Lower leg skin (tissue), 4 donors: ENCODE data around the gene ZCCHC14. TPM values are rescaled to one million over a fixed set of nuclear protein-coding genes. Genes with fewer than 3 reads are reported as not detected.

Experiments
- DNase-seq, 2 donors: peaks; one replicate each; pipeline ENCODE4 v3.0.0-alpha.2; 2019; ENCODE audit warnings: low spot score in 2 of 2
- H3K4me3 ChIP-seq: fragments of 200-600 bp; sonication (generic); 2 replicates; pipeline ENCODE4 v1.5.1; 2017; ENCODE audit warnings: mild to moderate bottlenecking, low read depth; ENCODE audit not compliant: poor library complexity, severe bottlenecking
- CTCF ChIP-seq, 3 donors: fragments of 450-650 bp; IDR thresholded peaks; one replicate each; pipeline ENCODE4 v1.5.1; 2016; ENCODE audit warnings: antibody characterized with exemption in 3 of 3, mild to moderate bottlenecking in 3 of 3, moderate library complexity in 2 of 3
- POLR2A ChIP-seq, 2 donors: fragments of 450-650 bp; IDR thresholded peaks; one replicate each; pipeline ENCODE4 v1.6.1; 2016 to 2017; ENCODE audit warnings: antibody characterized with exemption in 2 of 2, mild to moderate bottlenecking in 1 of 2, moderate library complexity in 1 of 2
- WGBS, 2 donors: methylation state at CpG; one replicate each; pipeline ENCODE4 v1.1.5; 2018; 5-methylcytosine and 5-hydroxymethylcytosine counted together
- intact Hi-C: fragments of 100-400 bp; cut with DNase I; formaldehyde crosslinking; loops from one replicate; pipeline ENCODE4 v1.15.0; 2023; ENCODE audit warnings: low total_unique reads
- total RNA-seq, 4 donors: library from RNA; depleted of rRNA; stranded (reverse); fragments of >200 nt; gene quantifications; one replicate each; pipeline ENCODE4 v1.1.0, GENCODE V29; 2016

Gene ZCCHC14
- total RNA-seq, 4 donors from 2014 or later: 13.7 to 25.4 (median 23.6) TPM

GRCh38 chr16:87457061-87457611 lies 35.7 kb downstream of the ZCCHC14 start:
- WGBS, 2 donors: 67 to 70% methylated on average over 4 of the region's 4 CpGs
- intact Hi-C loops: no loop called here
- H3K4me3 ChIP-seq: no peak overlapping the region
- DNase-seq: no peak
- TF ChIP-seq CTCF (IDR thresholded peaks at IDR 0.05) (no peak), POLR2A (IDR thresholded peaks at IDR 0.05) (no peak)

- H3K4me3 ChIP-seq: no peak overlapping the region
- TF ChIP-seq POLR2A (IDR thresholded peaks at IDR 0.05): no peak
- no peak for TF ChIP-seq CTCF (IDR thresholded peaks at IDR 0.05)
- WGBS, 2 donors: 91 to 94% methylated on average over 3 of the region's 3 CpGs
- no peak for DNase-seq
- intact Hi-C loops: no loop called here
Measured at GRCh38 chr16:87454391-87454790, 38.4 kb downstream of the ZCCHC14 start.

DNA sequence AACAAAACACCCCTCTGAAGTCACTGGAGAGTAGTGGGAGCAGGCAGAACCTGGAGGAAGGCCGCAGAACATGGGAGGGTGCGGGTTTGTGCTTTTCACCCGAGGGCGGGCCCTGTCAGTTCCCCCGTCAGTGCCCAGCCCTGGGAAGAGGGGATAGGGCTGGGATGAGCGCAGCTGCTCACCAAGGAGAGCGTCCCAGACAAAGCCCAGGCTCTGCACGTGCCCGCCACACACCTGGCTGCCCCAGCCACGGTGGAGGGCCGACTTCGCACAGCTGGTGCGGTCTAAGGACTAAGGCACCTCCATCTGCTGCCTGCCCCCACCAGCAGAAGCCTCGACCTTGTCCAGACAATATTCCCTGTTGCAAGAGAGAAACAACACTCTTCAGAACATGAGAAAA lies 39.5 kb downstream of the ZCCHC14 start:
- 85% methylated on average over 14 of the region's 14 CpGs for WGBS, 2 donors
- no peak for DNase-seq
- H3K4me3 ChIP-seq: no peak overlapping the region
- intact Hi-C loops: no loop called here
- TF ChIP-seq POLR2A (IDR thresholded peaks at IDR 0.05) (no peak), CTCF (IDR thresholded peaks at IDR 0.05) (no peak)

- WGBS, 2 donors: 87 to 90% methylated on average over 18 of the region's 18 CpGs
- DNase-seq: no peak
- TF ChIP-seq CTCF (IDR thresholded peaks at IDR 0.05) (no peak), POLR2A (IDR thresholded peaks at IDR 0.05) (no peak)
- no peak overlapping the region for H3K4me3 ChIP-seq
- intact Hi-C loops: no loop called here
Measured at GRCh38 chr16:87451563-87452210, 41.1 kb downstream of the ZCCHC14 start.

DNA sequence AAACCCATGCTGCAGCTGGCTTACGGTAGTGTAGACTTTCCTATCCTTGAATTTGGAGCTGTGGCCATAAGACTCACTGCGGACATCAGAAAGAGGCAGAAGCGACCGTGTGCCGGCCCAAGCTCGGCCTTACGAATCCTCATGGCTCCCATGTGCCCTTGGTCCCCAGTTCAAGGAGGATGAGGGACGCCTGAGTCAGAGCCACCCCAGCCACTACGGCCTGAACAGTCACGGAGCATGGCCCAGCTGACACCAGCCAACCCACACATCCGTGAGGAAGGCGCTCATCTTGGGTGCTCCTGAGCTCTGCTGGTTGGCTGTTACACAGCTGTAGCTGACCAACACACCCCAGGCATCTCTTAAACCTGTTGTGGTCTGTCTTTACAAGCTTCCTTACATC lies 44.0 kb downstream of the ZCCHC14 start:
- DNase-seq: no peak
- intact Hi-C loops: no loop called here
- H3K4me3 ChIP-seq: no peak overlapping the region
- TF ChIP-seq POLR2A (IDR thresholded peaks at IDR 0.05) (no peak), CTCF (IDR thresholded peaks at IDR 0.05) (no peak)
- 95% methylated on average over 12 of the region's 12 CpGs for WGBS, 2 donors

DNA sequence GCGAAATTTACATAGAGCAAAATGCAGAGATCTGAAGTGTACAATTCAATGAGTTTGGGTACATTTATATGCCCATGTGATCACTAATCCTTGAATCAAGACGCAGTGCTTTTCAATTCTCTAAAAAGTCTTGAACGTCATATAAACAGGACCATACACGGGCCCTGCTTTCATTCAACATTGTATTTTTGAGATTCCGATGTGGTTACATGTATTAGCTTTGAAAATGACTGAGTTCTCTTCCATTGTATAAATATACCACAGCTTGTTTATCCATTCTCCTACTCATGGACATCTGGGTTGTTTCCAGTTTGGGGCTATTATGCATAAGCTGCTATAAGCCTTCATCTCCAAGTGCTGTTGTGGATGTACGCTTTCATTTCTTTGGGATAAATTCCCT lies 45.5 kb downstream of the ZCCHC14 start:
- no peak overlapping the region for H3K4me3 ChIP-seq
- intact Hi-C loops: no loop called here
- 89 to 90% methylated on average over 6 of the region's 6 CpGs for WGBS, 2 donors
- DNase-seq: no peak
- TF ChIP-seq CTCF (IDR thresholded peaks at IDR 0.05) (no peak), POLR2A (IDR thresholded peaks at IDR 0.05) (no peak)
